Central memory CD8-positive, alpha-beta T cell (primary cell): ENCODE results near the gene CLK3.
"Not testable (repeated sequence)": the region's sequence is repeated elsewhere in the genome, so short reads cannot be mapped to it uniquely, and the experiment has no call there.

Experiments used
- ATAC-seq: fragments of 150-1000 bp; cut with Tn5 transposase; replicated peaks from 2 replicates; pipeline ENCODE4 v1.10.0; 2022; ENCODE audit warnings: mild to moderate bottlenecking, moderate FRiP score, moderate number of reproducible peaks; ENCODE audit not compliant: poor library complexity, severe bottlenecking; ENCODE audit errors: extremely low read depth
- DNase-seq, 2 donors: peaks; one replicate each; pipeline ENCODE4 v3.0.0; 2021; ENCODE audit warnings: low spot score in 2 of 2
- H3K27ac Mint-ChIP-seq: one replicate; pipeline ENCODE4 v1.8.0; 2022; ENCODE audit warnings: low read depth, mild to moderate bottlenecking, moderate library complexity, mixed read lengths
- H3K27me3 Mint-ChIP-seq: one replicate; pipeline ENCODE4 v1.8.0; 2022; ENCODE audit warnings: mixed read lengths
- H3K36me3 Mint-ChIP-seq: one replicate; pipeline ENCODE4 v1.8.0; 2022; ENCODE audit warnings: mild to moderate bottlenecking, moderate library complexity, mixed read lengths; ENCODE audit not compliant: insufficient read depth
- H3K4me1 Mint-ChIP-seq: one replicate; pipeline ENCODE4 v1.8.0; 2022; ENCODE audit warnings: mixed read lengths
- H3K4me3 Mint-ChIP-seq: one replicate; pipeline ENCODE4 v1.8.0; 2022; ENCODE audit warnings: mild to moderate bottlenecking, moderate library complexity, mixed read lengths
- H3K9me3 Mint-ChIP-seq: one replicate; pipeline ENCODE4 v1.8.0; 2022; ENCODE audit warnings: mixed read lengths

Gene CLK3

DNA sequence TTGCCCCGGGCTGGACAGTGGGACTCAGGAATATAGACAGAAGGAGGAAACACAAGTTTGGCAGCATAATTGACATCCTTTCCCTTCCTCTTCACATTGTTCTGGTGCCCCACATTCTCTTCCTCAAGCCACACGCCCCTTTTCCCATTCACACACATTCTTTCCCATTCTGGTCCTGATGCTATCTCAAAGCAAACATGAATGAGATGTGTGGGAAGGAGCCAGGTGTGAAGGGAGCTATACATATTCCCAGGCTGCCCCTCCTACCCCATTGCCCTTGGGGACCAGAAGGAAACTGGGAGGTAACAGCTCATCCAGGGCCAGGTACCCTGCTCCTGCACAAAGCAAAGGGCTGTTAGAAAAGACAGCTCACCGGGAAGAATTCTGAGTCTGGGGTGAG is 23.4 kb upstream of the CLK3 start:
- Mint-ChIP-seq H3K27me3 (no peaks in the 10 kb centered on the region), H3K27ac (no peak overlapping the region), H3K36me3 (peaks cover 36% of the 10 kb centered on the region), H3K9me3 (no peaks in the 10 kb centered on the region), H3K4me1 (no peaks in the 10 kb centered on the region), H3K4me3 (no peak overlapping the region)
- ATAC-seq = no peak
- no peak for DNase-seq

DNA sequence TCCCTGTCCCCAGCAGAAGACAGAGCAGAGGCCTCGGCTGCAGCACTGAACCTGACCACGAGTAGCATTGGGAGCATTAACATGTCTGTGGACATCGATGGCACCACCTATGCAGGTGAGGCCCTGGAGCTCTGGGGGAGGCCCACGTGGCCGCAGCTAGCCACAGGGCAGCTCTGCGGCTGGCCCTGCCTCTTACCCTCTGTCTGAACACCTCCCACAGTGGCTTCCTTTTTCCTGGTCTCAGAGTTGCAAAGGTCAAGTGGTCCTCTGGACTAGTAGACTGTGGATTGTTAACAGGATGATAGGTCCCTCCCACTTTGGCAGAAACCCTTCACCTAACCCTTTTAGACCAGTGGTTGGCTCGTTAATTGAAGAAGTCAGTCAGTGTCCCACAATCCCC is 22.5 kb upstream of the CLK3 start:
- no peak overlapping the region for H3K27ac Mint-ChIP-seq
- H3K4me3 Mint-ChIP-seq = no peak overlapping the region
- H3K4me1 Mint-ChIP-seq = peaks cover 4% of the 10 kb centered on the region
- DNase-seq (no peak), ATAC-seq (no peak)
- H3K9me3 Mint-ChIP-seq = no peaks in the 10 kb centered on the region
- peaks cover 37% of the 10 kb centered on the region for H3K36me3 Mint-ChIP-seq
- no peaks in the 10 kb centered on the region for H3K27me3 Mint-ChIP-seq

DNA sequence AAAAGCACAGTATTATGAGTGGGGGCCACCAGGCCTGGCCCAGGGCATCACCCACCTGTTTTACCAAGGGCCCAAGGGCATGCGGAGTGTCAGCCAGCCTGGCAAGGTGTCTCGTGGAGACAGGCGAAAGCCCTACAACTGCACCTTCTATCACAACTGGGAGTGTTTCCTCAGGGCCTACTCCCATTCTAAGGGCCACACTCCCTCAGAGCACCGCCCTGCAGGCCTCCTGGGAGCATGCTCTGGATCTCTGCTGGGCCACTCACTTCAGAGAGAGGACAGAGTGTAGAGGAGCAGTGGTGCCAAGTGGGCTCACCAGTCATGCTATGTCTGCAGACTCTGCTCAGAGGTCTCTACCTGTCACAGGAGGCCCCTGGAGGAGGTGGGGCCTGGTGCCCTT is 21.2 kb upstream of the CLK3 start:
- Mint-ChIP-seq H3K9me3 (no peaks in the 10 kb centered on the region), H3K27me3 (no peaks in the 10 kb centered on the region), H3K27ac (no peak overlapping the region), H3K4me3 (no peak overlapping the region), H3K36me3 (peaks cover 39% of the 10 kb centered on the region), H3K4me1 (peaks cover 17% of the 10 kb centered on the region)
- ATAC-seq (no peak), DNase-seq (no peak)

DNA sequence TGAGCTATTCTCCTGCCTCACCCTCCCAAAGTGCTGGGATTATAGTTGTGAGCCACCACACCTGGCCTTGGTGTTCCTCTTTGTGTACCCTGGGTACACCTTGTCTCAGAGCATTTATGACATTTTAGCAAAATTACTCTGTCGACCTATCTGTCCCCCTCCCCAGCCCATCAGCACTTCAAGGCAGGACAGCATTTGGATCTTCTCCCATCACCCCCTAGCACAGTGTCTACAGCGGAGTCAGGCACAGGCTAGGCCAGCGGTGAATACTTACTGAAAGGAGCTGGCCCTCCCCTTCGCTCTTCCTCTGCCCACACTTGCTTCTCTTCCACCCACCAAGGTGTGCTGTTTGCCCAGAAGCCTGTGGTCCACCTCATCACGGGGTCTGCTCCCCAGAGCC is 20.4 kb upstream of the CLK3 start:
- H3K4me1 Mint-ChIP-seq = peaks cover 20% of the 10 kb centered on the region
- no peaks in the 10 kb centered on the region for H3K9me3 Mint-ChIP-seq
- peaks cover 36% of the 10 kb centered on the region for H3K36me3 Mint-ChIP-seq
- DNase-seq = no peak
- ATAC-seq = no peak
- H3K27ac Mint-ChIP-seq = no peak overlapping the region
- H3K4me3 Mint-ChIP-seq = no peak overlapping the region
- H3K27me3 Mint-ChIP-seq = no peaks in the 10 kb centered on the region

DNA sequence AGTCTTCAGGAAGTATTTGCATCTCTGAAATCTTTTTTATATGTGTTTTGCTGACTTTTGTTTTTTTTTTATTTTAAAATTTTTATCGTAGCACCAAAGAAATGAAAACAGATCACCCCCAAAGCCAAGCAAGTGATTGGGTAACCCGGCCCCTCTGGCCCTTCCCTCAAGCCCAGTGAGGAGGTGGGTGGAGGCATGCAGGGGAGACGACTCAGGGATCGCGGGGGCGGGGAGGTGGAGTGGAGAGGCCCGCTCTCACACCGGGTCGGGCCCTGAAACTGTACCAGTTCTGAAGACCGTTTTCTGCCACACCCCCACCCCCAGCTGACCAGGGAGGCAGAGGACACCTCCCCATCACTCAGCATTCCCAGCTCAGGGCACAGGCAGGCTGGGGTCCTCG is 18.9 kb upstream of the CLK3 start:
- not testable (repeated sequence) for H3K4me3 Mint-ChIP-seq, DNase-seq, H3K27ac Mint-ChIP-seq, H3K27me3 Mint-ChIP-seq, H3K9me3 Mint-ChIP-seq, ATAC-seq
- H3K36me3 Mint-ChIP-seq = peaks cover 30% of the 10 kb centered on the region
- H3K4me1 Mint-ChIP-seq = peaks cover 20% of the 10 kb centered on the region

DNA sequence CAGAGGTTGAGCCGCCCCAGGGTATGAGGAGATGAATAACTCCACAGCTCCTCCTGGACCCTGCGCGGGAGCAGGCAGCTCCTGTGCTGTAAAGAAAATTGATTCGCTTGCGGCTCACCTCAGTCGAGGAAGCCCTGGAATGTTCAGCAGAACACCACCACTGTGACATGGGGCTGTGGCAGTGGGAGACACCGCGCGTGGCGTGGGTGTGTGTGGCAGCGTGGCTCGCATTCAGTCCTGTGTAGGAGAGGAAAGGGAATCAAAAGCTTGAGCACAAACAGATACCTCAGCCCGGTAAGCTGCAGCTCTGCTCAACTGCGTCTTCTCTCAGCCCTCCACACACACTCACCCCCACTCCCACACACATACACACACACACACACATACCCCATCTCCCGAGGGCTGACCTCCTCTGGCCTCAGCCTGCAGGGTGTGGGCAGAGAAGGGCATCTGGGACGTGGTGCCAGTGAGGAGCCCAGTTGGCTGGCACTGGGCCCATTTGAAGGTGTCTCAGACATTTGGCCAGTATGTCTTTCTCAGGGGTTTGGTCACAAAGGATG is 18.4 kb upstream of the CLK3 start:
- ATAC-seq, H3K9me3 Mint-ChIP-seq, H3K27me3 Mint-ChIP-seq, H3K4me3 Mint-ChIP-seq, H3K27ac Mint-ChIP-seq, DNase-seq: not testable (repeated sequence)
- H3K36me3 Mint-ChIP-seq = peaks cover 25% of the 10 kb centered on the region
- H3K4me1 Mint-ChIP-seq = peaks cover 20% of the 10 kb centered on the region

DNA sequence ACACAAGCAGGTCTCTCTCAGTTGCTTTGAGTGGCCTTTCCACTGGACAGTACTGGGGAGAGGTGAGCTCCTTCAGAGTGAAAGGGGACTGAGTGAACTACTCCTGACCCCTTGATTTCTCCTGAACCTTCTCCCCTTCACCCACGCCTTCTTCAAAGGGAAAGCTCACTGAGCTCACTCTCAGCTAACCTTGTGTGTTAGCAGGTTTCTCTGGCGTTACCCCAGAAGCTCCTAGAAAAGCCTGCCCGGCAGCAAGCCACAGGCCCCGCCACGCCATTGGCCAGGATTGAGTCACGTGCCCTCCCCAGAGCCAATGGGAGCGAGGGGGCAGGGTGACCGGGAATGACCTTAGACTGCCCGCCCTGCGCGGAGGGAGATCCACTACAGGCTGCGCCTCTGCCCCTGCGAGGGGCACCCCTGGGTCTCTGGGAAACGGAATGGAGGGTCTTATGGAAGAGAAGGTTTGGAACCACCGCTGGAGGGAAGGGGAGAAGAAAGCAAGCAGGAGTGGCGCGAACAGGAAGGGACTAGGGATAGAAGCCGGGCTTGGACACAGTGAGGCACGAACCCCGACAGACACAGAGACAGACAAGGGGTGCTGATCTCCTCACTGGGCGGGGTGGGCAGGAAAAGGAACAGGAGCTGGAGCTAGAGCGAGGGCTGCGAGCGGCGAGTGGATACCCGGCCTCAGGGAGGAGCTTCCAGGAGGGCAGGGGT is 17.4 kb upstream of the CLK3 start:
- DNase-seq (peak; percentile 78 to 79), ATAC-seq (peak; percentile 98)
- H3K9me3 Mint-ChIP-seq = no peaks in the 10 kb centered on the region
- peak overlapping the region; percentile 97 for H3K27ac Mint-ChIP-seq
- H3K4me3 Mint-ChIP-seq = peak overlapping the region; percentile 93
- H3K27me3 Mint-ChIP-seq = no peaks in the 10 kb centered on the region
- H3K36me3 Mint-ChIP-seq = peaks cover 20% of the 10 kb centered on the region
- H3K4me1 Mint-ChIP-seq = peaks cover 20% of the 10 kb centered on the region

DNA sequence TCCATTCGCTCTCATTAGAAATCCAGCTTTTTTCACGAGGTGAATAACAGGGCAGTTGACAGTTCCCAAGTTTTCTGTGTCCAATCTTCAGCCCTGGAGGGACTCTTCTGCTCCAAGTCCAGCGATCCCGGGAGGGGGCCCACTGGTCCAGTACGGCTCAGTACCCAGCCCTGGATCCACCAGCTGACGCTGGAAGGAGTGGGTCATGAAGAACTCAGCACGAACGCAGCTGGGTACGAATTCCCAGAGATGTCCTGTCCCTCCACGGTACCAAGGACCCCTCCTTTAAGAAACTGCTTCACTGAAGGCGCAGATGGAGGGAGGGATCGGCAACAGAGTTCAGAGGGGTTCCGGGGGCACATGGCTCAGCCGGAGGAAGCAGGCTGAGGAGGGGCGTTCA is 16.5 kb upstream of the CLK3 start:
- Mint-ChIP-seq H3K27me3 (no peaks in the 10 kb centered on the region), H3K36me3 (peaks cover 16% of the 10 kb centered on the region), H3K4me3 (peak overlapping the region; percentile 93), H3K27ac (peak overlapping the region; percentile 97), H3K4me1 (peaks cover 20% of the 10 kb centered on the region), H3K9me3 (no peaks in the 10 kb centered on the region)
- no peak for DNase-seq
- no peak for ATAC-seq

DNA sequence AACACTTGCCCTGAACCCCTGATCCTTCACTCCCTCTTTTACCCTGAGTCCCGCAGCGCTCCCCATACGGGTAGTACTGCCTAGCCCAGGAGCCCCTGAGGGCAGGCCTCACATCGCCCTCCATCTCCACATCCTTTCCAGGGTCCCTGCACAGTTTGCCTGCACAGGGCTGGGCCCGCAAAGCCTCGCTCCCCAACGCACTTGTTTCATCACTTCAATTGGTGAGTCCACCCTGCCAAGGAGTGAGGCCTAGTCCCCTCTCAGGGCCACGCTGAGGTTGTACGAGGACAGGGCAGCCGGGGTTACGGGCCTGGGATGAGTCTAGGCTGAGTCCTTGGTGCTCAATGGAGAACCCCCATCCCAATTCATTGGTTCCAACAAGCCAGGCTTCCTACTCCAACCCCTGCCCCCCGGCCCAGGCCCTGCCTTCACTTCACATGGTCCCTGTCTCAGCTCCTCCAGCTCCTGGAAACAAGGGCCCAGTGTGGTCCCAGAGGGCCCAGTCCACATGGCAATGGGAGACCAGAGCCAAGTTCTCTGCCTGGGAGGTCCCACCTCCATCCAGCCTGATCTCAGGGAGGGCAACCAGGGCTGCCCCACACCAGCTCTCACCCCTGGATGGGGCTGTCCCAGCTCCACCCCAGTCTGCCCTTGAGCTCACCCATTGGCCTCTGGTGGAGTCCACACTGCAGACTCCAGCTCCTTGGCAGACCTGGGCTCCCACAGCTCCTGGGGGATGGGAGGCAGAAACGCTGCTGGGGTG is 12.4 kb upstream of the CLK3 start:
- no peaks in the 10 kb centered on the region for H3K9me3 Mint-ChIP-seq
- no peak overlapping the region for H3K4me3 Mint-ChIP-seq
- H3K4me1 Mint-ChIP-seq = peaks cover 15% of the 10 kb centered on the region
- peaks cover 5% of the 10 kb centered on the region for H3K36me3 Mint-ChIP-seq
- H3K27me3 Mint-ChIP-seq = no peaks in the 10 kb centered on the region
- ATAC-seq (no peak), DNase-seq (no peak)
- H3K27ac Mint-ChIP-seq = no peak overlapping the region

DNA sequence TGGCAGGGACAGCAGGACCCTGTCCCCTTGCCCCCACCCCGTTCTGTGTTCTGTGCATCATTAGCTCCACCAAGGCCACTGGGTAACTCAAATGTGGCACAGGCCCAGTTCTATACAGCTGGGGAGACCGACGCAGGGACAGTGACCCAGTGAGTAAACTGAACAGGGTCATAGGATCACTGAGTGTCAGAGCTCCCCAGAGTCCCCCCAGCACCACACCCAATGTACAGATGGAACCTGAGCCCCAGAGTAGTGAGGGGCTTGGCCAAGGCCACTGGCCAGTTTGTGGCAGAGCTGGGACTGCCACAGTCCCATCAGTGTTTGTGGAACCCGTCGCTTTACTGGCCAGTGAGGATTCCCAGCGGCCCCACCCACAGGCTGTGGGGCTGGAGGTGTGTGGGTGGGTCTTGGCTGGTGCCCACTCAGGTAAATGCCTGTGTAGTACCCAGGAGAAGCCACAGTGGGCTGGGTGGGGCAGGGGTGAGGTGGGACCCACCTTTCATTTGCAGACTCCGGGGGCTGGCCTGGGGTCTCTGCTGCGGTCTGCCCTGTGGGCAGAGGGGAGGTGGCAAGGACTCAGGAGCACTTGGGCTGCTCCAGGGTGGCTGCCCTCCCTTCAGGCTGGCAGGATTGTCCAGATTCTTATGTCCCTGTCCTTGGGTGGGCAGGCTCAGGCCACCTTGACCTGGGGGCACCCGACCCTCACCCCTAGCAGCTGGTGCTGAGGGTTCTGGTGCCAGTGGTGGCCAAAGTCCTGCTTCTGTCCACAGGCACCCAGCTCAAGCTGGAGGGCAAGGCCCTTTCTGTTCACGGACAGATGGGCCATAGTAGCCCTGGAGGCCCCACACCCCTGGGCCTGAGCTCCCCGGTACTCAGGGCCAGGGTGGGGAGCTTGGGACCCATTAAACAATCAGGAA is 11.6 kb upstream of the CLK3 start:
- peaks cover 2% of the 10 kb centered on the region for H3K36me3 Mint-ChIP-seq
- ATAC-seq = no peak
- H3K9me3 Mint-ChIP-seq = no peaks in the 10 kb centered on the region
- peaks cover 7% of the 10 kb centered on the region for H3K4me1 Mint-ChIP-seq
- no peak overlapping the region for H3K27ac Mint-ChIP-seq
- no peaks in the 10 kb centered on the region for H3K27me3 Mint-ChIP-seq
- no peak for DNase-seq
- no peak overlapping the region for H3K4me3 Mint-ChIP-seq

DNA sequence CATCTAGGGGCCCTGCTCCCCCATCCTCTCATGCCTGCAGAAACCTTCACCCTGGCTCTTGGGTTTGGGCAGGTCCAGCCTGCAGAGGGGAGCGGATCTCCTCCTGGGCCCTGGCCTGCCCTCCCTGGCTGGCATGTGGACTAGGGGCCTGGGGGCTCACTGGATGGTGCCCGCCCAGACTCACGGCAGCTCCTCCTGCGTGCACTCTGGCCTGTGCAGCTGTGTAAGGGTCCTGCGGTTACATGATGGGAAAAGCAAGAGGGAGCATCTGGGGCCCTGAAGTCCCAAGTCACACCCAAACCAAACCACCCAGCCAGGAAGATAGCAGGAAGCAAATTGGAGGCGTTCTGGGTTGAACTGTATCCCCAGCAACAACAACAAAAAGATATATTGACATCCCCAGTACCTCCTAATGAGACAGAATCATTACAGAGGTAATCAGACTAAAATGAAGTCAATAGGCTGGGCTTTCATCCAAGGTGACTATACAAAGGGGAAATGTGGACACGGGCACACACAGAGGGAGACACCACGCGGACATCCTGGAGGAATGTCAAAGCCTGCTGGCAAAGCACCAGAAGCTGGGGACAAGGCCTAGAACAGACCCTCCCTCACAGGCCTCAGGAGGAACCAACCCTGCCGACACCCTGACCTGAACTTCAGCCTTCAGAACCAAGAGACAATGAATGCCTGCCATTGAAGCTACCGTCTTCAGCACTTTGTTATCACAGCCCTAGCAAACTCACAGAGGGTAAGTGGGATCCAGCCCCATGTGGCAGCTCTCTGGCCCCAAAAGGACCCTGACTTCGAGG is 10.4 kb upstream of the CLK3 start:
- Mint-ChIP-seq H3K9me3 (no peaks in the 10 kb centered on the region), H3K36me3 (peaks cover 2% of the 10 kb centered on the region), H3K27ac (no peak overlapping the region), H3K4me1 (no peaks in the 10 kb centered on the region), H3K27me3 (no peaks in the 10 kb centered on the region), H3K4me3 (no peak overlapping the region)
- DNase-seq = no peak
- ATAC-seq = no peak

DNA sequence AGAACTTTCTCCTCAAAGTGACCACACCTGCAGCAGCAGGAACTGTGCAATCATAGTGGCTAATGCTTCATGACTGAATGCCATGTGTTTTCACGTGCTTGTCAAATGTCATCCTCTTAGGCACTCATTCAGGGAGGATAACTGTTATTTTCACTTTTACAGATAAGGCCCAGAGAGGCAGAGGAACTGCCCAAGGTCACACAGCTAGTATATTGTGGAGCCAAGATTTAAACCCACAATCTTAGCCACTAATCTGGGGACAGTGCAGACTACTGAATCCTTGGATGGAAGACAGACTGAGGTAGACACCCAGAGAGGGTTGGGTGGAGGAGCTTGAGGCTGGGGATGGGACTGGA is 9.9 kb upstream of the CLK3 start:
- ATAC-seq = no peak

More for the DNA sequence above, 9.9 kb upstream of the CLK3 start:
- Mint-ChIP-seq H3K27ac (no peak overlapping the region), H3K27me3 (no peaks in the 10 kb centered on the region), H3K9me3 (no peaks in the 10 kb centered on the region), H3K4me1 (no peaks in the 10 kb centered on the region), H3K36me3 (peaks cover 2% of the 10 kb centered on the region), H3K4me3 (no peak overlapping the region)
- no peak for DNase-seq
